Ishikawa (cell line): ENCODE results near the gene SGPP2.

Source experiments
- CEBPB ChIP-seq: IDR thresholded peaks from 2 replicates; pipeline ENCODE4 v1.6.1; 2012
- CREB1 ChIP-seq: IDR thresholded peaks from 2 replicates; pipeline ENCODE4 v1.6.1; 2012; ENCODE audit warnings: low read depth
- EP300 ChIP-seq: IDR thresholded peaks from 2 replicates; pipeline ENCODE4 v1.6.1; 2012; ENCODE audit warnings: borderline replicate concordance
- FOXM1 ChIP-seq: IDR thresholded peaks from 2 replicates; pipeline ENCODE4 v1.6.1; 2012; ENCODE audit warnings: low read depth, borderline replicate concordance
- MAX ChIP-seq: IDR thresholded peaks from 2 replicates; pipeline ENCODE4 v1.6.1; 2012
- RAD21 ChIP-seq: IDR thresholded peaks from 2 replicates; pipeline ENCODE4 v1.6.1; 2012; ENCODE audit warnings: low read depth
- REST ChIP-seq: IDR thresholded peaks from 2 replicates; pipeline ENCODE4 v1.6.1; 2012; ENCODE audit warnings: low read depth, mild to moderate bottlenecking
- TAF1 ChIP-seq: IDR thresholded peaks from 2 replicates; pipeline ENCODE4 v1.6.1; 2012; ENCODE audit warnings: low read depth, mild to moderate bottlenecking
- TCF12 ChIP-seq: IDR thresholded peaks from 2 replicates; pipeline ENCODE4 v1.6.1; 2012; ENCODE audit warnings: low read depth

GRCh38 chr2:222410534-222410933 is 13.8 kb upstream of the SGPP2 start:
- no peak for TF ChIP-seq MAX
- TF ChIP-seq CREB1, result no peak
- TF ChIP-seq EP300, result no peak
- no peak for TF ChIP-seq RAD21
- TF ChIP-seq CEBPB, result no peak
- TF ChIP-seq TAF1, result no peak
- TF ChIP-seq REST, result no peak
- TF ChIP-seq FOXM1, result no peak
- TF ChIP-seq TCF12, result no peak
